GM23248 (cell line): ENCODE measurements around the gene SPINK7. TPM values are rescaled to one million over a fixed set of nuclear protein-coding genes. Genes with fewer than 3 reads are reported as not detected.

Experiments
- DNase-seq: peaks from one replicate; pipeline ENCODE4 v3.0.0-alpha.2; 2015
- H2AFZ ChIP-seq: fragments of 200-600 bp; sonication (generic); 2 replicates; pipeline ENCODE4 v1.6.1; 2016; ENCODE audit warnings: antibody characterized with exemption
- H3F3A ChIP-seq: fragments of 200-600 bp; sonication (generic); 2 replicates; pipeline ENCODE4 v1.6.1; 2016; ENCODE audit warnings: mild to moderate bottlenecking, antibody characterized with exemption, mixed run types; ENCODE audit not compliant: insufficient read depth
- H3K27ac ChIP-seq: fragments of 200-600 bp; sonication (generic); 2 replicates; pipeline ENCODE4 v1.5.1; 2016; ENCODE audit warnings: mild to moderate bottlenecking
- H3K27me3 ChIP-seq: fragments of 200-600 bp; sonication (generic); replicated peaks from 2 replicates; pipeline ENCODE4 v1.6.1; 2016; ENCODE audit warnings: mild to moderate bottlenecking; ENCODE audit not compliant: insufficient read depth
- H3K36me3 ChIP-seq: fragments of 200-600 bp; sonication (generic); 2 replicates; pipeline ENCODE4 v1.6.1; 2016; ENCODE audit warnings: low read depth, mild to moderate bottlenecking
- H3K4me1 ChIP-seq: fragments of 200-600 bp; sonication (generic); 2 replicates; pipeline ENCODE4 v1.6.1; 2016; ENCODE audit warnings: mild to moderate bottlenecking; ENCODE audit not compliant: insufficient read depth
- H3K4me2 ChIP-seq: fragments of 200-600 bp; sonication (generic); one replicate; pipeline ENCODE4 v1.6.1; 2016; ENCODE audit warnings: mild to moderate bottlenecking; ENCODE audit not compliant: unreplicated experiment
- H3K4me3 ChIP-seq: fragments of 200-600 bp; sonication (generic); 2 replicates; pipeline ENCODE4 v1.5.1; 2016; ENCODE audit warnings: mild to moderate bottlenecking
- H3K79me2 ChIP-seq: fragments of 200-600 bp; sonication (generic); 2 replicates; pipeline ENCODE4 v1.6.1; 2016; ENCODE audit warnings: mild to moderate bottlenecking; ENCODE audit not compliant: insufficient read depth
- H3K9ac ChIP-seq: fragments of 200-600 bp; sonication (generic); 2 replicates; pipeline ENCODE4 v1.6.1; 2016; ENCODE audit warnings: mild to moderate bottlenecking
- H3K9me2 ChIP-seq: fragments of 200-600 bp; sonication (generic); 2 replicates; pipeline ENCODE4 v1.6.1; 2016; ENCODE audit warnings: mixed run types, mild to moderate bottlenecking, moderate library complexity; ENCODE audit not compliant: insufficient read depth
- H3K9me3 ChIP-seq: fragments of 200-600 bp; sonication (generic); one replicate; pipeline ENCODE4 v1.6.1; 2017; ENCODE audit warnings: low read depth
- H4K20me1 ChIP-seq: fragments of 200-600 bp; sonication (generic); 2 replicates; pipeline ENCODE4 v1.6.0; 2016; ENCODE audit not compliant: insufficient read depth
- EZH2 ChIP-seq: fragments of 200-600 bp; sonication (generic); IDR thresholded peaks from 2 replicates; pipeline ENCODE4 v1.6.1; 2018; ENCODE audit warnings: antibody characterized with exemption, mild to moderate bottlenecking; ENCODE audit not compliant: insufficient read depth, poor library complexity, severe bottlenecking
- EZH2phosphoT487 ChIP-seq: fragments of 200-600 bp; sonication (generic); IDR thresholded peaks from 2 replicates; pipeline ENCODE4 v1.6.1; 2018; ENCODE audit warnings: antibody characterized with exemption, moderate library complexity, mild to moderate bottlenecking, low read depth; ENCODE audit not compliant: insufficient read depth
- WGBS, 2 experiments: methylation state at CpG; one replicate each; pipeline ENCODE4 v1.1.6; 2015 to 2017; ENCODE audit warnings: low lambda C conversion rate in 2 of 2, low coverage in 1 of 2; ENCODE audit errors: missing lambda C conversion rate in 2 of 2; 5-methylcytosine and 5-hydroxymethylcytosine counted together
- in situ Hi-C: fragments of 300-500 bp; cut with MboI; formaldehyde crosslinking; loops from 2 replicates; pipeline ENCODE4 v1.15.0; 2020
- polyA plus RNA-seq: library from polyadenylated mRNA; unstranded; fragments of >200 nt; fragmentation: Nextera tagmentation; extraction: Ambion mirVana; gene quantifications from 2 replicates; pipeline ENCODE4 v1.2.1, GENCODE V29; 2016
- total RNA-seq: library from RNA; depleted of rRNA; stranded (reverse); fragments of >200 nt; shearing (Covaris generic); gene quantifications from 2 replicates; pipeline ENCODE4 v1.2.3, GENCODE V29; 2014

SPINK7 gene
- total and polyA plus RNA-seq, 2 experiments from 2014 or later, result not detected

- H3K4me2 ChIP-seq, result no peak overlapping the region
- TF ChIP-seq EZH2phosphoT487, result no peak
- no peak for TF ChIP-seq EZH2
- no peaks in the 10 kb centered on the region for H3K79me2 ChIP-seq
- H2AFZ ChIP-seq, result no peak overlapping the region
- H3K9ac ChIP-seq, result no peak overlapping the region
- H3K27me3 ChIP-seq, result no peaks in the 10 kb centered on the region
- no peak overlapping the region for H3K27ac ChIP-seq
- H3K9me3 ChIP-seq, result no peaks in the 10 kb centered on the region
- no peaks in the 10 kb centered on the region for H3K4me1 ChIP-seq
- H3K4me3 ChIP-seq, result no peak overlapping the region
- peak; percentile 51 for DNase-seq
- H3K9me2 ChIP-seq, result no peaks in the 10 kb centered on the region
- no peaks in the 10 kb centered on the region for H3F3A ChIP-seq
- H4K20me1 ChIP-seq, result no peaks in the 10 kb centered on the region
- WGBS, 2 experiments, result 17 to 22% methylated on average over 6 of the region's 6 CpGs
- no peaks in the 10 kb centered on the region for H3K36me3 ChIP-seq
- in situ Hi-C loops, result no loop called here
Measured at GRCh38 chr5:148290271-148291195, 21.7 kb upstream of the SPINK7 start.

- DNase-seq, result no peak
- 19 to 21% methylated on average over 4 of the region's 4 CpGs for WGBS, 2 experiments
- no peak overlapping the region for H3K9ac ChIP-seq
- no peak overlapping the region for H3K4me2 ChIP-seq
- H3K27me3 ChIP-seq, result no peaks in the 10 kb centered on the region; the same call in 1 of the 2 replicates
- H3K79me2 ChIP-seq, result no peaks in the 10 kb centered on the region
- no peak overlapping the region for H3K27ac ChIP-seq
- H3K9me3 ChIP-seq, result no peaks in the 10 kb centered on the region
- no peaks in the 10 kb centered on the region for H3F3A ChIP-seq
- in situ Hi-C loops, result no loop called here
- TF ChIP-seq EZH2phosphoT487, result no peak
- no peak overlapping the region for H2AFZ ChIP-seq
- no peaks in the 10 kb centered on the region for H3K36me3 ChIP-seq
- H4K20me1 ChIP-seq, result no peaks in the 10 kb centered on the region; the same call in 1 of the 2 replicates
- no peaks in the 10 kb centered on the region for H3K9me2 ChIP-seq
- no peak overlapping the region for H3K4me3 ChIP-seq
- no peaks in the 10 kb centered on the region for H3K4me1 ChIP-seq
Measured at GRCh38 chr5:148297731-148298130, 14.5 kb upstream of the SPINK7 start.

DNA sequence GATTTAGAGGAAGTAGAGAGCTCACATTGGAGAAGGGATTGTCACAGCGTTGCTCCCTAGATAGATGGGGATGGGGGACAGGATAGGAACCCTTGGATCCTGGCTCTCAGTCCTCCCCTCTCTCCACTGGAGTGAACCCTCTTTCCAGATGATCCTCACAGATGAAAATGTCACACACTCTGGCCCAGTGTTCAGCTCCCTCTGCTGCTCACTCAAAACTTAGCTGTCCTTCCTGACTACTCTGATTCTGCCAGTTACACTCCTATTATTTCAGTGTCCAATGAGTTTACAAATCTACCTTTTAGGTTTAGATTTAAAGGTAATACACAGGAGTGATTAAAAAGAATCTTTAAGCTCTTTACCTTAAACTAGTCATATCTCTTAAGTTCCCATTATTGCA is 5.8 kb upstream of the SPINK7 start:
- Histone ChIP-seq H3K4me2 (no peak overlapping the region), H3K36me3 (no peaks in the 10 kb centered on the region), H3K9me3 (no peaks in the 10 kb centered on the region), H3K27ac (no peak overlapping the region), H3K79me2 (no peaks in the 10 kb centered on the region), H3F3A (no peaks in the 10 kb centered on the region), H3K4me1 (no peaks in the 10 kb centered on the region), H2AFZ (no peak overlapping the region), H3K27me3 (no peaks in the 10 kb centered on the region), H3K9me2 (no peaks in the 10 kb centered on the region), H4K20me1 (no peaks in the 10 kb centered on the region), H3K4me3 (no peak overlapping the region), H3K9ac (no peak overlapping the region)
- DNase-seq, result no peak
- 8 to 25% methylated on average over 1 of the region's 1 CpG for WGBS, 2 experiments
- no peak for TF ChIP-seq EZH2phosphoT487
- TF ChIP-seq EZH2, result no peak
- in situ Hi-C loops, result no loop called here

- Histone ChIP-seq H3K27me3 (no peaks in the 10 kb centered on the region), H3K36me3 (no peaks in the 10 kb centered on the region), H3K9ac (no peak overlapping the region), H3K4me1 (no peaks in the 10 kb centered on the region), H3K79me2 (no peaks in the 10 kb centered on the region), H3K9me3 (no peaks in the 10 kb centered on the region), H3F3A (no peaks in the 10 kb centered on the region), H4K20me1 (no peaks in the 10 kb centered on the region), H2AFZ (no peak overlapping the region), H3K4me3 (no peak overlapping the region), H3K9me2 (no peaks in the 10 kb centered on the region), H3K4me2 (no peak overlapping the region), H3K27ac (no peak overlapping the region)
- WGBS, 2 experiments, result 17 to 23% methylated on average over 3 of the region's 3 CpGs
- in situ Hi-C loops, result no loop called here
- TF ChIP-seq EZH2phosphoT487 (no peak), EZH2 (no peak)
- DNase-seq, result no peak
Measured at GRCh38 chr5:148309019-148309418, 3.2 kb upstream of the SPINK7 start.

DNA sequence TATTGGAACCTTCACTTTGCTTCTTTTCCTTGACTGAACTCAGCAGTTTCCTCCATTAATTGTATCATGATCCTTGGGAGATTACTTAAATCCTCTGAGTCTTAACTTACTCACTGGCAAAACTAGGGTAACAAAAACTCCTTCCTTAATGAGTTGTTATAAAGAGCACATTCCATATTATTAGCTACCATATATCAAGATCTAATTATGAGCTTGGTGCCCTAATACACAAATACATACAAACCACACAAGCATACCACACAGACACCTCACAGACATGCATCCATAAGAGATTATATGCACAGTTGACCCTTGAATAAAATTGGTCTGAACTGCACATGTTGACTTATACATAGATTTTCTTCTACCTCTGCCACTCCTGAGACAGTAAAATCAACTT is 2.5 kb upstream of the SPINK7 start:
- in situ Hi-C loops, result no loop called here
- no peaks in the 10 kb centered on the region for H3K27me3 ChIP-seq

More for the DNA sequence above, 2.5 kb upstream of the SPINK7 start:
- Histone ChIP-seq H3K9ac (no peak overlapping the region), H3K4me2 (no peak overlapping the region), H3K79me2 (no peaks in the 10 kb centered on the region), H3K36me3 (no peaks in the 10 kb centered on the region), H3F3A (no peaks in the 10 kb centered on the region), H4K20me1 (no peaks in the 10 kb centered on the region), H3K27ac (no peak overlapping the region), H3K9me2 (no peaks in the 10 kb centered on the region), H3K4me3 (no peak overlapping the region), H2AFZ (no peak overlapping the region), H3K9me3 (no peaks in the 10 kb centered on the region), H3K4me1 (no peaks in the 10 kb centered on the region)
- no peak for DNase-seq
- no peak for TF ChIP-seq EZH2phosphoT487
- no peak for TF ChIP-seq EZH2
